T-helper 1 cell treated with Interleukin-12 subunit alpha and Interleukin-12 subunit beta and Interleukin-4 antibody, amounts not matched to agents 30 ng/mL and 1 ng/mL, for 36 hours (primary cell): ENCODE results near the gene ELP4. TPM values are rescaled to one million over a fixed set of nuclear protein-coding genes. Genes with fewer than 3 reads are reported as not detected.

Experiments used
- total RNA-seq: library from RNA; stranded (reverse); gene quantifications from 2 replicates; pipeline ENCODE4 v1.2.3, GENCODE V29; 2022

Gene ELP4
- total RNA-seq, 1 donor from 2014 or later, result 19.1 TPM

Other genes with a start within 250 kb of the ELP4 start
- not detected in 2 replicates for gene DCDC1, start 140.0 kb upstream of the ELP4 start, total RNA-seq
- 17.1 and 17.5 TPM in 2 replicates for gene DNAJC24, start 139.9 kb upstream of the ELP4 start, total RNA-seq
- gene IMMP1L, start 145 bp upstream of the ELP4 start, total RNA-seq, result 19.1 and 19.4 TPM in 2 replicates